HEK293 (cell line): ENCODE results near the gene VMAC.

Source experiments
- BCL11A ChIP-seq: fragments of 450-650 bp; formaldehyde crosslinking; IDR thresholded peaks from 2 replicates; pipeline ENCODE4 v1.5.1; 2016; ENCODE audit warnings: low read depth, missing biosample characterization, missing genetic modification characterization
- HOXD13 ChIP-seq: sonication (generic); formaldehyde crosslinking; IDR thresholded peaks from 2 replicates; pipeline ENCODE4 v1.8.0; 2022; ENCODE audit warnings: missing genetic modification reagents, borderline replicate concordance
- IKZF3 ChIP-seq: fragments of 450-650 bp; IDR thresholded peaks from 2 replicates; pipeline ENCODE4 v1.5.0; 2018; ENCODE audit warnings: missing biosample characterization, mild to moderate bottlenecking, missing genetic modification characterization, moderate library complexity
- KLF10 ChIP-seq: fragments of 450-650 bp; IDR thresholded peaks from 2 replicates; pipeline ENCODE4 v1.5.1; 2018; ENCODE audit warnings: missing biosample characterization, mild to moderate bottlenecking, missing genetic modification characterization
- KLF16 ChIP-seq: fragments of 450-650 bp; formaldehyde crosslinking; IDR thresholded peaks from 2 replicates; pipeline ENCODE4 v1.5.1; 2017; ENCODE audit warnings: missing biosample characterization, missing genetic modification characterization
- KLF7 ChIP-seq: fragments of 450-650 bp; formaldehyde crosslinking; IDR thresholded peaks from 2 replicates; pipeline ENCODE4 v1.5.1; 2016; ENCODE audit warnings: missing biosample characterization, missing genetic modification characterization, borderline replicate concordance
- KLF9 ChIP-seq: fragments of 450-650 bp; formaldehyde crosslinking; IDR thresholded peaks from 2 replicates; pipeline ENCODE4 v1.5.1; 2016; ENCODE audit warnings: missing biosample characterization, missing genetic modification characterization, low read depth
- OSR2 ChIP-seq: fragments of 450-650 bp; formaldehyde crosslinking; IDR thresholded peaks from 2 replicates; pipeline ENCODE4 v1.5.1; 2016; ENCODE audit warnings: missing biosample characterization, missing genetic modification characterization
- YY1 ChIP-seq: fragments of 450-650 bp; formaldehyde crosslinking; IDR thresholded peaks from 2 replicates; pipeline ENCODE4 v1.5.1; 2018; ENCODE audit warnings: missing biosample characterization, missing genetic modification characterization
- YY2 ChIP-seq: fragments of 450-650 bp; formaldehyde crosslinking; IDR thresholded peaks from 2 replicates; pipeline ENCODE4 v1.5.1; 2016; ENCODE audit warnings: missing biosample characterization, missing genetic modification characterization
- ZBTB1 ChIP-seq: fragments of 450-650 bp; formaldehyde crosslinking; IDR thresholded peaks from 2 replicates; pipeline ENCODE4 v1.5.1; 2016; ENCODE audit warnings: missing biosample characterization, missing genetic modification characterization
- ZBTB21 ChIP-seq: fragments of 450-650 bp; formaldehyde crosslinking; IDR thresholded peaks from 2 replicates; pipeline ENCODE4 v1.5.1; 2017; ENCODE audit warnings: missing biosample characterization, missing genetic modification characterization
- ZBTB48 ChIP-seq: fragments of 450-650 bp; formaldehyde crosslinking; IDR thresholded peaks from 2 replicates; pipeline ENCODE4 v1.5.1; 2016; ENCODE audit warnings: missing biosample characterization, missing genetic modification characterization
- ZBTB7A ChIP-seq: fragments of 450-650 bp; formaldehyde crosslinking; IDR thresholded peaks from 2 replicates; pipeline ENCODE4 v1.5.1; 2016; ENCODE audit warnings: low read depth, missing biosample characterization, missing genetic modification characterization
- ZFP37 ChIP-seq: fragments of 450-650 bp; formaldehyde crosslinking; IDR thresholded peaks from 2 replicates; pipeline ENCODE4 v1.5.1; 2016; ENCODE audit warnings: missing biosample characterization, missing genetic modification characterization
- ZNF121 ChIP-seq: fragments of 450-650 bp; formaldehyde crosslinking; IDR thresholded peaks from 2 replicates; pipeline ENCODE4 v1.5.1; 2016; ENCODE audit warnings: missing biosample characterization, missing genetic modification characterization
- ZNF146 ChIP-seq: fragments of 450-650 bp; formaldehyde crosslinking; IDR thresholded peaks from 2 replicates; pipeline ENCODE4 v1.5.1; 2016; ENCODE audit warnings: missing biosample characterization, missing genetic modification characterization
- ZNF223 ChIP-seq: fragments of 450-650 bp; formaldehyde crosslinking; IDR thresholded peaks from 2 replicates; pipeline ENCODE4 v1.5.1; 2016; ENCODE audit warnings: missing biosample characterization, missing genetic modification characterization
- ZNF24 ChIP-seq: fragments of 450-650 bp; formaldehyde crosslinking; IDR thresholded peaks from 2 replicates; pipeline ENCODE4 v1.5.1; 2016; ENCODE audit warnings: missing biosample characterization, missing genetic modification characterization
- ZNF394 ChIP-seq: fragments of 450-650 bp; formaldehyde crosslinking; IDR thresholded peaks from 2 replicates; pipeline ENCODE4 v1.5.1; 2016; ENCODE audit warnings: missing biosample characterization, missing genetic modification characterization, mild to moderate bottlenecking, moderate library complexity, borderline replicate concordance
- ZNF416 ChIP-seq: fragments of 450-650 bp; formaldehyde crosslinking; IDR thresholded peaks from 2 replicates; pipeline ENCODE4 v1.5.1; 2016; ENCODE audit warnings: missing biosample characterization, missing genetic modification characterization
- ZNF558 ChIP-seq: fragments of 450-650 bp; formaldehyde crosslinking; IDR thresholded peaks from 2 replicates; pipeline ENCODE4 v1.5.1; 2016; ENCODE audit warnings: missing biosample characterization, missing genetic modification characterization
- ZNF560 ChIP-seq: fragments of 450-650 bp; formaldehyde crosslinking; IDR thresholded peaks from 2 replicates; pipeline ENCODE4 v1.5.1; 2017; ENCODE audit warnings: missing biosample characterization, missing genetic modification characterization, borderline replicate concordance
- ZNF585B ChIP-seq: fragments of 450-650 bp; formaldehyde crosslinking; IDR thresholded peaks from 2 replicates; pipeline ENCODE4 v1.5.1; 2016; ENCODE audit warnings: missing biosample characterization, missing genetic modification characterization
- ZNF610 ChIP-seq: fragments of 450-650 bp; formaldehyde crosslinking; IDR thresholded peaks from 2 replicates; pipeline ENCODE4 v1.5.1; 2016; ENCODE audit warnings: missing biosample characterization, missing genetic modification characterization, borderline replicate concordance
- ZNF629 ChIP-seq: fragments of 450-650 bp; formaldehyde crosslinking; IDR thresholded peaks from 2 replicates; pipeline ENCODE4 v1.5.1; 2017; ENCODE audit warnings: missing biosample characterization, missing genetic modification characterization
- ZNF76 ChIP-seq: fragments of 450-650 bp; formaldehyde crosslinking; IDR thresholded peaks from 2 replicates; pipeline ENCODE4; 2016; ENCODE audit warnings: low read depth, missing biosample characterization, missing genetic modification characterization, borderline replicate concordance
- ZNF785 ChIP-seq: fragments of 450-650 bp; formaldehyde crosslinking; IDR thresholded peaks from 2 replicates; pipeline ENCODE4 v1.5.1; 2016; ENCODE audit warnings: missing biosample characterization, missing genetic modification characterization
- ZNF843 ChIP-seq: fragments of 450-650 bp; formaldehyde crosslinking; IDR thresholded peaks from 2 replicates; pipeline ENCODE4 v1.5.1; 2016; ENCODE audit warnings: missing biosample characterization, missing genetic modification characterization
- ZXDB ChIP-seq: fragments of 450-650 bp; formaldehyde crosslinking; IDR thresholded peaks from 2 replicates; pipeline ENCODE4 v1.5.1; 2016; ENCODE audit warnings: missing biosample characterization, missing genetic modification characterization
- TF ChIP-seq, protein P1 (sequence below): fragments of 450-650 bp; formaldehyde crosslinking; IDR thresholded peaks from 2 replicates; pipeline ENCODE4 v1.5.1; 2016; ENCODE audit warnings: missing biosample characterization, missing genetic modification characterization
- TF ChIP-seq, protein P2 (sequence below): fragments of 450-650 bp; formaldehyde crosslinking; IDR thresholded peaks from 2 replicates; pipeline ENCODE4 v1.5.1; 2016; ENCODE audit warnings: missing biosample characterization, missing genetic modification characterization, borderline replicate concordance
- TF ChIP-seq, protein P3 (sequence below): fragments of 450-650 bp; formaldehyde crosslinking; IDR thresholded peaks from 2 replicates; pipeline ENCODE4 v1.5.1; 2016; ENCODE audit warnings: missing biosample characterization, missing genetic modification characterization
- TF ChIP-seq, protein P4 (sequence below): fragments of 450-650 bp; formaldehyde crosslinking; IDR thresholded peaks from 2 replicates; pipeline ENCODE4 v1.5.1; 2017; ENCODE audit warnings: missing biosample characterization, missing genetic modification characterization

Gene VMAC

DNA sequence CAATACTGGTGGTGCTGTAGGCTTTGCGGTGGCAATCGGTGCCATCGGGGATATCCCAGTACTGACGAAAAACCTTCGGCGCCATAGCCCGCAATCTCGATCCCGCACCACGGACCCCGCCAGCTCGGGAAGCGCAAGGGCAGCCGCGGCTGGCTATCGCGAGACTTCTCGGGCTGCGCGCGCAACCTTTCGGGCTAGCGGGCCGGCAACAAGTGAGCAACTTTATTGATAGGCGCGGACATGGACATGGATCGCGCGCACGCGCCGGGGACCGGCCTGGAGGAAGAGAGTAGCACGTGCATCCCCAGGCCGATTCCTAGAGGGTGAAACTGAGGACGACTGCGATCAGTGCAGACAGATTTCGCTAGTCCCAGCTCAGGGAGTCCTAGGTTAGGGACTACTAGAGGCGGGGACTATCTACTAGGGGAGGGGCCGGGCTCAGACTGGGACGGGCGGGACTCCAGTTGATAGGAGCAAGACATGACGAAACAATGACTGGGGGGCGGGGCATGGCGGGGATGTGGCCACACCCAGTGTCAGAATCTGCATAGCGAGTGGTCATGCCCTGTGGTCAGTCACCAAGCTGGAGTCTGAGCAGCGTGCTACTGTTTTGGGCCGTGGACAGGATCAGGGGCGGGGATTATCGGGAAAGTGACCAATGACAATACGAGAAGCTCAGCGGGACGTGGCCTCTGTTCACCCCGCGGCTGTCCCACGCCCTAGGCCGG is 884 bp upstream of the VMAC start, which contains the start of gene NDUFA11 (continued):
- TF ChIP-seq YY2 (tag by site-specific recombination) (peak; percentile 55; the same call in 1 of the 2 replicates), OSR2 (tag by site-specific recombination) (no peak), BCL11A (tag by site-specific recombination) (no peak), IKZF3 (tag by site-specific recombination) (0 out of 2 replicates have a peak, but pooled peaks have one; percentile 20), ZNF585B (tag by site-specific recombination) (no peak), ZNF121 (no peak), ZNF416 (tag by site-specific recombination) (no peak), ZNF76 (tag by site-specific recombination) (peak; percentile 78; the same call in 1 of the 2 replicates), ZNF146 (tag by site-specific recombination) (0 out of 2 replicates have a peak, but pooled peaks have one; percentile 3), ZBTB7A (tag by site-specific recombination) (0 out of 2 replicates have a peak, but pooled peaks have one; percentile 13), ZNF558 (tag by site-specific recombination) (peak; percentile 40; the same call in 1 of the 2 replicates), YY1 (tag by site-specific recombination) (peak; percentile 92), ZNF24 (tag by site-specific recombination) (peak; percentile 50), ZNF785 (tag by site-specific recombination) (no peak), HOXD13 (CRISPR knock-in tag) (0 out of 2 replicates have a peak, but pooled peaks have one; percentile 13), ZNF629 (tag by site-specific recombination) (peak; percentile 89), KLF9 (tag by site-specific recombination) (peak; percentile 94), ZNF610 (tag by site-specific recombination) (peak; percentile 35; the same call in 1 of the 2 replicates), KLF7 (tag by site-specific recombination) (peak; percentile 29), ZBTB1 (tag by site-specific recombination) (peak; percentile 4), ZFP37 (tag by site-specific recombination) (peak; percentile 86), ZNF223 (no peak), ZXDB (tag by site-specific recombination) (peak; percentile 99), KLF10 (peak; percentile 86), ZNF560 (tag by site-specific recombination) (no peak), ZNF843 (tag by site-specific recombination) (peak; percentile 77), ZBTB48 (tag by site-specific recombination) (peak; percentile 93), ZNF394 (peak; percentile 86; the same call in 1 of the 2 replicates), KLF16 (tag by site-specific recombination) (peak; percentile 95), ZBTB21 (peak; percentile 63; the same call in 1 of the 2 replicates)
- TF ChIP-seq, protein P1, sequence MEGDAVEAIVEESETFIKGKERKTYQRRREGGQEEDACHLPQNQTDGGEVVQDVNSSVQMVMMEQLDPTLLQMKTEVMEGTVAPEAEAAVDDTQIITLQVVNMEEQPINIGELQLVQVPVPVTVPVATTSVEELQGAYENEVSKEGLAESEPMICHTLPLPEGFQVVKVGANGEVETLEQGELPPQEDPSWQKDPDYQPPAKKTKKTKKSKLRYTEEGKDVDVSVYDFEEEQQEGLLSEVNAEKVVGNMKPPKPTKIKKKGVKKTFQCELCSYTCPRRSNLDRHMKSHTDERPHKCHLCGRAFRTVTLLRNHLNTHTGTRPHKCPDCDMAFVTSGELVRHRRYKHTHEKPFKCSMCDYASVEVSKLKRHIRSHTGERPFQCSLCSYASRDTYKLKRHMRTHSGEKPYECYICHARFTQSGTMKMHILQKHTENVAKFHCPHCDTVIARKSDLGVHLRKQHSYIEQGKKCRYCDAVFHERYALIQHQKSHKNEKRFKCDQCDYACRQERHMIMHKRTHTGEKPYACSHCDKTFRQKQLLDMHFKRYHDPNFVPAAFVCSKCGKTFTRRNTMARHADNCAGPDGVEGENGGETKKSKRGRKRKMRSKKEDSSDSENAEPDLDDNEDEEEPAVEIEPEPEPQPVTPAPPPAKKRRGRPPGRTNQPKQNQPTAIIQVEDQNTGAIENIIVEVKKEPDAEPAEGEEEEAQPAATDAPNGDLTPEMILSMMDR (tag by site-specific recombination): no peak
- TF ChIP-seq, protein P2, sequence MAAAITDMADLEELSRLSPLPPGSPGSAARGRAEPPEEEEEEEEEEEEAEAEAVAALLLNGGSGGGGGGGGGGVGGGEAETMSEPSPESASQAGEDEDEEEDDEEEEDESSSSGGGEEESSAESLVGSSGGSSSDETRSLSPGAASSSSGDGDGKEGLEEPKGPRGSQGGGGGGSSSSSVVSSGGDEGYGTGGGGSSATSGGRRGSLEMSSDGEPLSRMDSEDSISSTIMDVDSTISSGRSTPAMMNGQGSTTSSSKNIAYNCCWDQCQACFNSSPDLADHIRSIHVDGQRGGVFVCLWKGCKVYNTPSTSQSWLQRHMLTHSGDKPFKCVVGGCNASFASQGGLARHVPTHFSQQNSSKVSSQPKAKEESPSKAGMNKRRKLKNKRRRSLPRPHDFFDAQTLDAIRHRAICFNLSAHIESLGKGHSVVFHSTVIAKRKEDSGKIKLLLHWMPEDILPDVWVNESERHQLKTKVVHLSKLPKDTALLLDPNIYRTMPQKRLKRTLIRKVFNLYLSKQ (tag by site-specific recombination): no peak
- TF ChIP-seq, protein P3, sequence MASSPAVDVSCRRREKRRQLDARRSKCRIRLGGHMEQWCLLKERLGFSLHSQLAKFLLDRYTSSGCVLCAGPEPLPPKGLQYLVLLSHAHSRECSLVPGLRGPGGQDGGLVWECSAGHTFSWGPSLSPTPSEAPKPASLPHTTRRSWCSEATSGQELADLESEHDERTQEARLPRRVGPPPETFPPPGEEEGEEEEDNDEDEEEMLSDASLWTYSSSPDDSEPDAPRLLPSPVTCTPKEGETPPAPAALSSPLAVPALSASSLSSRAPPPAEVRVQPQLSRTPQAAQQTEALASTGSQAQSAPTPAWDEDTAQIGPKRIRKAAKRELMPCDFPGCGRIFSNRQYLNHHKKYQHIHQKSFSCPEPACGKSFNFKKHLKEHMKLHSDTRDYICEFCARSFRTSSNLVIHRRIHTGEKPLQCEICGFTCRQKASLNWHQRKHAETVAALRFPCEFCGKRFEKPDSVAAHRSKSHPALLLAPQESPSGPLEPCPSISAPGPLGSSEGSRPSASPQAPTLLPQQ (tag by site-specific recombination): peak; percentile 83; the same call in 1 of the 2 replicates
- TF ChIP-seq, protein P4, sequence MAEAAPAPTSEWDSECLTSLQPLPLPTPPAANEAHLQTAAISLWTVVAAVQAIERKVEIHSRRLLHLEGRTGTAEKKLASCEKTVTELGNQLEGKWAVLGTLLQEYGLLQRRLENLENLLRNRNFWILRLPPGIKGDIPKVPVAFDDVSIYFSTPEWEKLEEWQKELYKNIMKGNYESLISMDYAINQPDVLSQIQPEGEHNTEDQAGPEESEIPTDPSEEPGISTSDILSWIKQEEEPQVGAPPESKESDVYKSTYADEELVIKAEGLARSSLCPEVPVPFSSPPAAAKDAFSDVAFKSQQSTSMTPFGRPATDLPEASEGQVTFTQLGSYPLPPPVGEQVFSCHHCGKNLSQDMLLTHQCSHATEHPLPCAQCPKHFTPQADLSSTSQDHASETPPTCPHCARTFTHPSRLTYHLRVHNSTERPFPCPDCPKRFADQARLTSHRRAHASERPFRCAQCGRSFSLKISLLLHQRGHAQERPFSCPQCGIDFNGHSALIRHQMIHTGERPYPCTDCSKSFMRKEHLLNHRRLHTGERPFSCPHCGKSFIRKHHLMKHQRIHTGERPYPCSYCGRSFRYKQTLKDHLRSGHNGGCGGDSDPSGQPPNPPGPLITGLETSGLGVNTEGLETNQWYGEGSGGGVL (tag by site-specific recombination): no peak
